ENCODE results near the gene ING5. TPM values are rescaled to one million over a fixed set of nuclear protein-coding genes. Genes with fewer than 3 reads are reported as not detected.

Gene ING5
- total and polyA plus RNA-seq, 2 donors (not counting 3 experiments of a cell fraction or from before 2014, with no cell fraction given) = 24.5 to 33.4 TPM

GRCh38 chr2:241692448-241692847 is 9.4 kb upstream of the ING5 start:
- H3K27ac ChIP-seq (ENCODE audit: insufficient read depth, low read depth, low read length) = no peak overlapping the region
- no peaks in the 10 kb centered on the region for H3K27me3 ChIP-seq (ENCODE audit: control insufficient read depth in 2 of 2, insufficient read depth in 2 of 2, low read length in 2 of 2)
- H3K9ac ChIP-seq (replicated peaks; ENCODE audit: extremely low read depth, insufficient read depth, low read length) = no peak overlapping the region
- no peaks in the 10 kb centered on the region for H3K9me3 ChIP-seq (replicated peaks; ENCODE audit: control insufficient read depth, insufficient read depth, low read length)
- no peak overlapping the region for H3K4me2 ChIP-seq (ENCODE audit: insufficient read depth, low read length)
- DNase-seq (ENCODE audit: low read depth, low spot score) = no peak
- H3K4me3 ChIP-seq (replicated peaks in 1 of 3; ENCODE audit: insufficient read depth in 1 of 3, low read depth in 1 of 3, low read length in 3 of 3) = no peak overlapping the region
- no peak overlapping the region for H2AFZ ChIP-seq (ENCODE audit: low read depth, low read length)
- H3K36me3 ChIP-seq (ENCODE audit: control insufficient read depth in 2 of 2, extremely low read depth in 1 of 2, insufficient read depth in 2 of 2, low read length in 2 of 2) = peaks cover 5 to 20% of the 10 kb centered on the region in 2 experiments
- dilution Hi-C loops (cut with MboI; ENCODE audit: extremely low pct_ligation_motif_present, low sequenced_read_pairs) = no loop called here
- intact Hi-C loops (cut with micrococcal nuclease) = no loop called here
- no peaks in the 10 kb centered on the region for H4K20me1 ChIP-seq (replicated peaks; ENCODE audit: control insufficient read depth, extremely low read depth, insufficient read depth, low read length)
- peaks cover 8% of the 10 kb centered on the region for H3K4me1 ChIP-seq (ENCODE audit: control insufficient read depth, extremely low read depth, insufficient read depth, low read length)
- BruUV-seq (replicated peaks) = no TSS peak
- no peaks in the 10 kb centered on the region for H3K9me1 ChIP-seq (replicated peaks; ENCODE audit: control insufficient read depth, extremely low read depth, insufficient read depth, low read length)
- ChIA-PET CTCF (no interaction called here), POLR2A (interaction anchor here (0.6 to 0.7 kb wide), 2 partner anchors 49 to 51 kb away, joined by 3 to 15 read pairs; no protein-coding TSS in a partner anchor)
- H3K79me2 ChIP-seq (ENCODE audit: control insufficient read depth, insufficient read depth, low read length) = peaks cover 17% of the 10 kb centered on the region
- no peak for TF ChIP-seq JUN (IDR thresholded peaks at IDR 0.05; ENCODE audit: borderline replicate concordance, insufficient read depth, insufficient read length, low read depth)
- FAIRE-seq = no peak

GRCh38 chr2:241695651-241696050 is 6.2 kb upstream of the ING5 start:
- FAIRE-seq (no peak), DNase-seq (ENCODE audit: low read depth, low spot score) (no peak)
- no peak overlapping the region for H2AFZ ChIP-seq (ENCODE audit: low read depth, low read length)
- no peak overlapping the region for H3K27ac ChIP-seq (ENCODE audit: insufficient read depth, low read depth, low read length)
- H3K36me3 ChIP-seq (ENCODE audit: control insufficient read depth in 2 of 2, extremely low read depth in 1 of 2, insufficient read depth in 2 of 2, low read length in 2 of 2) = peaks cover 3 to 8% of the 10 kb centered on the region in 2 experiments
- H4K20me1 ChIP-seq (replicated peaks; ENCODE audit: control insufficient read depth, extremely low read depth, insufficient read depth, low read length) = no peaks in the 10 kb centered on the region
- no peak overlapping the region for H3K4me3 ChIP-seq (replicated peaks in 1 of 3; ENCODE audit: insufficient read depth in 1 of 3, low read depth in 1 of 3, low read length in 3 of 3)
- no peaks in the 10 kb centered on the region for H3K9me1 ChIP-seq (replicated peaks; ENCODE audit: control insufficient read depth, extremely low read depth, insufficient read depth, low read length)
- no peaks in the 10 kb centered on the region for H3K27me3 ChIP-seq (ENCODE audit: control insufficient read depth in 2 of 2, insufficient read depth in 2 of 2, low read length in 2 of 2)
- H3K9ac ChIP-seq (replicated peaks; ENCODE audit: extremely low read depth, insufficient read depth, low read length) = no peak overlapping the region
- H3K9me3 ChIP-seq (replicated peaks; ENCODE audit: control insufficient read depth, insufficient read depth, low read length) = no peaks in the 10 kb centered on the region
- TF ChIP-seq POLR2AphosphoS5 (IDR thresholded peaks at IDR 0.05; ENCODE audit: insufficient read depth, low read depth, low read length) (no peak), JUN (IDR thresholded peaks at IDR 0.05; ENCODE audit: borderline replicate concordance, insufficient read depth, insufficient read length, low read depth) (no peak), EZH2 (IDR thresholded peaks at IDR 0.05; ENCODE audit: borderline replicate concordance, low read depth, low read length, severe bottlenecking) (no peak), CTCF (IDR thresholded peaks at IDR 0.05; ENCODE audit: extremely low read depth in 1 of 2, insufficient read depth in 1 of 2, low read depth in 1 of 2, low read length in 2 of 2) (no peak), FOS (IDR thresholded peaks at IDR 0.05; ENCODE audit: borderline replicate concordance, insufficient read depth, low read length) (no peak), POLR2A (IDR thresholded peaks at IDR 0.05; ENCODE audit: low read depth, low read length) (no peak), MAX (IDR thresholded peaks at IDR 0.05; ENCODE audit: insufficient read depth, insufficient read length) (no peak), GATA2 (IDR thresholded peaks at IDR 0.05; ENCODE audit: insufficient read depth, insufficient read length, low read depth, low read length) (no peak), MYC (IDR thresholded peaks at IDR 0.05; ENCODE audit: low read depth, low read length) (no peak)
- BruUV-seq (replicated peaks) = no TSS peak
- intact Hi-C loops (cut with micrococcal nuclease) (no loop called here), dilution Hi-C loops (cut with MboI; ENCODE audit: extremely low pct_ligation_motif_present, low sequenced_read_pairs) (no loop called here)
- no peak overlapping the region for H3K4me2 ChIP-seq (ENCODE audit: insufficient read depth, low read length)
- H3K79me2 ChIP-seq (ENCODE audit: control insufficient read depth, insufficient read depth, low read length) = peaks cover 3% of the 10 kb centered on the region
- CTCF ChIA-PET = no interaction called here
- POLR2A ChIA-PET = no interaction called here
- H3K4me1 ChIP-seq (ENCODE audit: control insufficient read depth, extremely low read depth, insufficient read depth, low read length) = no peaks in the 10 kb centered on the region

All from endothelial cell of umbilical vein (primary cell).